Gastroesophageal sphincter (tissue), 4 donors: ENCODE data around the gene MED23. TPM values are rescaled to one million over a fixed set of nuclear protein-coding genes. Genes with fewer than 3 reads are reported as not detected.

Source experiments
- ATAC-seq: fragments of 150-250 bp; one replicate; pipeline ENCODE4 v1.9.1; 2016; ENCODE audit warnings: mild to moderate bottlenecking, moderate library complexity
- H3K27ac ChIP-seq, 4 donors: fragments of 200-600 bp; sonication (generic) in 3 of 4; 1 replicate in 3 of 4; 2 replicates in 1 of 4; pipeline ENCODE4 v1.5.1; 2016 to 2019
- H3K27me3 ChIP-seq: fragments of 200-600 bp; sonication (generic); one replicate; pipeline ENCODE4 v1.5.1; 2019
- H3K36me3 ChIP-seq, 2 donors: fragments of 200-600 bp; sonication (generic); one replicate each; pipeline ENCODE4 v1.5.1; 2019; ENCODE audit warnings: control low read depth in 1 of 2
- H3K4me1 ChIP-seq, 3 donors: fragments of 200-600 bp; sonication (generic); 1 replicate in 2 of 3; 2 replicates in 1 of 3; pipeline ENCODE4 v1.5.1; 2016 to 2019; ENCODE audit warnings: control low read depth in 2 of 3
- H3K4me3 ChIP-seq, 2 donors: fragments of 200-600 bp; sonication (generic); one replicate each; pipeline ENCODE4 v1.5.1; 2019; ENCODE audit warnings: mild to moderate bottlenecking in 1 of 2, moderate library complexity in 1 of 2
- H3K9me3 ChIP-seq, 3 donors: fragments of 200-600 bp; sonication (generic); one replicate each; pipeline ENCODE4 v1.5.1; 2017 to 2019; ENCODE audit warnings: control low read depth in 2 of 3
- CTCF ChIP-seq, 4 experiments: fragments of 200-600 bp in 2 of 4; fragments of 450-650 bp in 2 of 4; sonication (generic) in 1 of 4; IDR thresholded peaks; one replicate each; pipeline ENCODE4 v1.5.1; 2017 to 2019; ENCODE audit warnings: antibody characterized with exemption in 4 of 4, mild to moderate bottlenecking in 2 of 4, moderate library complexity in 2 of 4
- EP300 ChIP-seq: sonication (generic); formaldehyde crosslinking; IDR thresholded peaks from one replicate; pipeline ENCODE4 v1.6.1; 2017; ENCODE audit warnings: antibody characterized with exemption, mild to moderate bottlenecking
- POLR2A ChIP-seq, 2 donors: fragments of 450-650 bp; IDR thresholded peaks; one replicate each; pipeline ENCODE4 v1.6.1; 2017; ENCODE audit warnings: antibody characterized with exemption in 2 of 2, mild to moderate bottlenecking in 2 of 2, moderate library complexity in 1 of 2
- POLR2AphosphoS5 ChIP-seq: sonication (generic); formaldehyde crosslinking; IDR thresholded peaks from one replicate; pipeline ENCODE4 v1.6.1; 2017; ENCODE audit warnings: antibody characterized with exemption
- WGBS, 2 donors: methylation state at CpG; one replicate each; pipeline ENCODE4 v1.1.5; 2018; ENCODE audit warnings: low coverage in 1 of 2; 5-methylcytosine and 5-hydroxymethylcytosine counted together
- total RNA-seq, 4 donors: library from RNA; depleted of rRNA; stranded (reverse); fragments of >200 nt; gene quantifications; one replicate each; pipeline ENCODE4 v1.1.0, GENCODE V29; 2016

MED23 gene
- total RNA-seq, 4 donors from 2014 or later = 16.9 to 35.2 (median 22.5) TPM

- no peak for TF ChIP-seq POLR2A (IDR thresholded peaks at IDR 0.05)
- no peak for TF ChIP-seq EP300
- no peak for TF ChIP-seq CTCF (IDR thresholded peaks at IDR 0.05)
- no peak for TF ChIP-seq POLR2AphosphoS5
- no peaks in the 10 kb centered on the region for H3K27me3 ChIP-seq
- H3K36me3 ChIP-seq = no peaks in the 10 kb centered on the region
- no peaks in the 10 kb centered on the region for H3K9me3 ChIP-seq
- no peak for ATAC-seq
- H3K27ac ChIP-seq = no peak overlapping the region
- H3K4me3 ChIP-seq = no peak overlapping the region
- 83 to 95% methylated on average over 2 of the region's 2 CpGs for WGBS, 2 donors
- no peaks in the 10 kb centered on the region for H3K4me1 ChIP-seq
Measured at GRCh38 chr6:131645846-131646245, 17.8 kb upstream of the MED23 start.

- 67 to 86% methylated on average over 1 of the region's 1 CpG for WGBS, 2 donors
- no peaks in the 10 kb centered on the region for H3K27me3 ChIP-seq
- no peaks in the 10 kb centered on the region for H3K36me3 ChIP-seq
- H3K4me1 ChIP-seq = no peaks in the 10 kb centered on the region
- ATAC-seq = no peak
- TF ChIP-seq CTCF (IDR thresholded peaks at IDR 0.05) (no peak), POLR2A (IDR thresholded peaks at IDR 0.05) (no peak), EP300 (no peak), POLR2AphosphoS5 (no peak)
- H3K4me3 ChIP-seq = no peak overlapping the region
- H3K27ac ChIP-seq = no peak overlapping the region
- no peaks in the 10 kb centered on the region for H3K9me3 ChIP-seq
Measured at GRCh38 chr6:131644921-131645320, 16.9 kb upstream of the MED23 start.

GRCh38 chr6:131643855-131644460 lies 15.9 kb upstream of the MED23 start:
- no peak for TF ChIP-seq CTCF (IDR thresholded peaks at IDR 0.05)
- no peak for TF ChIP-seq EP300
- TF ChIP-seq POLR2AphosphoS5 = no peak
- TF ChIP-seq POLR2A (IDR thresholded peaks at IDR 0.05) = no peak
- no peak for ATAC-seq
- Histone ChIP-seq H3K4me3 (no peak overlapping the region), H3K27ac (no peak overlapping the region), H3K27me3 (no peaks in the 10 kb centered on the region), H3K4me1 (no peaks in the 10 kb centered on the region), H3K36me3 (no peaks in the 10 kb centered on the region), H3K9me3 (no peaks in the 10 kb centered on the region)
- WGBS, 2 donors = 56 to 80% methylated on average over 2 of the region's 2 CpGs

- ATAC-seq = no peak
- Histone ChIP-seq H3K36me3 (no peaks in the 10 kb centered on the region), H3K4me1 (no peaks in the 10 kb centered on the region), H3K27ac (no peak overlapping the region), H3K4me3 (no peak overlapping the region), H3K9me3 (no peaks in the 10 kb centered on the region), H3K27me3 (no peaks in the 10 kb centered on the region)
- TF ChIP-seq EP300 (no peak), CTCF (IDR thresholded peaks at IDR 0.05) (no peak), POLR2A (IDR thresholded peaks at IDR 0.05) (no peak), POLR2AphosphoS5 (no peak)
- WGBS, 2 donors = 60 to 80% methylated on average over 3 of the region's 3 CpGs
Measured at GRCh38 chr6:131642987-131643611, 15.1 kb upstream of the MED23 start.

- Histone ChIP-seq H3K27ac (no peak overlapping the region), H3K27me3 (no peaks in the 10 kb centered on the region), H3K4me1 (no peaks in the 10 kb centered on the region), H3K36me3 (no peaks in the 10 kb centered on the region), H3K4me3 (no peak overlapping the region), H3K9me3 (no peaks in the 10 kb centered on the region)
- 76 to 95% methylated on average over 3 to 4 of the region's 6 CpGs for WGBS, 2 donors
- TF ChIP-seq EP300 = no peak
- no peak for TF ChIP-seq POLR2AphosphoS5
- no peak for TF ChIP-seq POLR2A (IDR thresholded peaks at IDR 0.05)
- no peak for TF ChIP-seq CTCF (IDR thresholded peaks at IDR 0.05)
- ATAC-seq = no peak
Measured at GRCh38 chr6:131642565-131642964, 14.5 kb upstream of the MED23 start.
